LNCAP (cell line): ENCODE results near the gene PABPC3.

Experiments used
- TF ChIP-seq, protein P1 (sequence below): fragments of 450-650 bp; IDR thresholded peaks from 2 replicates; pipeline ENCODE4 v1.5.1; 2017; ENCODE audit warnings: mild to moderate bottlenecking

Gene PABPC3

DNA sequence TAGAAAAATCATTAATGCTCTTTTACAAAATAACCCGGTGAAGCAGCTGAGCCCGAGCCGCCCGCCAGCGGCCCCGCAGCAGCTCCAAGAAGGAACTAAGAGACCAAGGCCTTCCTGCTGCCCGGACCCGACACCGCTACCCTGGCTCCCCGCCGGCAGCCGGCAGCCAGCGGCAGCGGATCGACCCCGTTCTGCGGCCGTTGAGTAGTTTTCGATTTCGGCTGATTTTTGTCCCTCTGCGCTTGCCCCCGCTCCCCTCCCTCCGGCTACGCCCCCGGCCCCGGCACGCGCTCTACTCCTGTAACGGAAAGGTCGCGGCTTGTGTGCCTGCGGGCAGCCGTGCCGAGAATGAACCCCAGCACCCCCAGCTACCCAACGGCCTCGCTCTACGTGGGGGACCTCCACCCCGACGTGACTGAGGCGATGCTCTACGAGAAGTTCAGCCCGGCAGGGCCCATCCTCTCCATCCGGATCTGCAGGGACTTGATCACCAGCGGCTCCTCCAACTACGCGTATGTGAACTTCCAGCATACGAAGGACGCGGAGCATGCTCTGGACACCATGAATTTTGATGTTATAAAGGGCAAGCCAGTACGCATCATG, at the start of gene PABPC3:
TSS of gene PABPC3 (plus strand) at position 286 of the 603 bp plus-strand sequence. CDS start at position 349, 63 bp downstream.
- TF ChIP-seq, protein P1, sequence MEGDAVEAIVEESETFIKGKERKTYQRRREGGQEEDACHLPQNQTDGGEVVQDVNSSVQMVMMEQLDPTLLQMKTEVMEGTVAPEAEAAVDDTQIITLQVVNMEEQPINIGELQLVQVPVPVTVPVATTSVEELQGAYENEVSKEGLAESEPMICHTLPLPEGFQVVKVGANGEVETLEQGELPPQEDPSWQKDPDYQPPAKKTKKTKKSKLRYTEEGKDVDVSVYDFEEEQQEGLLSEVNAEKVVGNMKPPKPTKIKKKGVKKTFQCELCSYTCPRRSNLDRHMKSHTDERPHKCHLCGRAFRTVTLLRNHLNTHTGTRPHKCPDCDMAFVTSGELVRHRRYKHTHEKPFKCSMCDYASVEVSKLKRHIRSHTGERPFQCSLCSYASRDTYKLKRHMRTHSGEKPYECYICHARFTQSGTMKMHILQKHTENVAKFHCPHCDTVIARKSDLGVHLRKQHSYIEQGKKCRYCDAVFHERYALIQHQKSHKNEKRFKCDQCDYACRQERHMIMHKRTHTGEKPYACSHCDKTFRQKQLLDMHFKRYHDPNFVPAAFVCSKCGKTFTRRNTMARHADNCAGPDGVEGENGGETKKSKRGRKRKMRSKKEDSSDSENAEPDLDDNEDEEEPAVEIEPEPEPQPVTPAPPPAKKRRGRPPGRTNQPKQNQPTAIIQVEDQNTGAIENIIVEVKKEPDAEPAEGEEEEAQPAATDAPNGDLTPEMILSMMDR, result no peak

DNA sequence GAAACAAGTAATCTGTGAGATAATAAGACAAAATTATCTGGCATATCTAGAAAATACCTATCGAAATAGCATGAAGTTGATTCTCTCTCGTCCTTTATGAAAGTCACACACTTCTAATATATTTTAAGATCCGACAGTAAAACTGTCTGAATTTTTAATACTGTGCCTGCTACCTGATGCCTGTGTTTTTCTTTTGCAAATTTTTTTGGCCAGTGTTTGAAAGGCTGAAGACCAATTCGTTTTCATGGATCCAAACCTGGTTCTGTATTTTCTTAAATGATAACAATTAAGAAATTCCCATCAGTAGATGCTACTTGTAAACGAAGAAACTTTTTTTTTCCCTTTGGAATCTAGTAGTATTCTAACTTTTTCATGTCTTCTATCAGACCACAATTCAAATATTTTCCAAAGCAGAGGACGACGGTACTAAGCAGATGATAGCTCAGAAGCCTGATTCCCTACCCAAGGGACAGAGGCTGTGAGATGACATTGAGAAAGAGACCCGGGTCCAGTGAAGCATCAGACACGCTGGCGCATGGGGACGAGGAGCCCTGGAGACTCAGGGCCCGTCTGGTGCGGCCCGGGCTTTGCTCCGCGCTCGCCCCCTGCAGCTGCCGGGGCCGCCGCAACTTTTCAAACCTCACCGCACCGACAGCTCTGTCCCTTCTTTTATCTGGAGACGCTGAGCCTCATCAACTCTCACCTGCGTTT, 49.5 kb upstream of the PABPC3 start:
- TF ChIP-seq, protein P1, result no peak

DNA sequence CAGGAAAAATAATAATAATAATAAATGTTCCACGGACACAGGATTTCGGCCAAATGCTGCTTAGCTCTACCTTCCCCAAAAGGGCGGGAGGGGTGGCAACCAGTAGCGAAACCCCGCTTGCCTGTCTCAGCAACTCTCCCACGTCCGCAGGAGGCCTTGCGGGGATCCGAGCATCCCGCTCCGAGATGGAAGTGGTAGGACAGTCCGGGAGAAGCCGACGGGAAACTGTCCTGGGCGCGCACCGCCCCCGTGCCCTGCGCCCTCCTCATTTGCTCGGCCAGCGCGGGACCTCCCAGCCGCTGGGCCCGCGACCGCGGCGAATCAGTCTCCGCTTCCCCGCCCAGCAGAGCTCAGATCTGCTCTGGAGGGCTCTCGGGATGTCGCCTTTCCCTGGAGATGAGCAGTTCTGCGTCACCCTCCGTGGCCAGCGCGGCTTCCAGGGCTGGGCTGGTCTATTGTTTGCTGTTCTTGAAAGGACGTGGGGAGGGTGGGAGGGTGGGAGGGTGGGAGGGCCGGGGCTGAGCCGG, 48.9 kb upstream of the PABPC3 start:
- TF ChIP-seq, protein P1, result no peak

DNA sequence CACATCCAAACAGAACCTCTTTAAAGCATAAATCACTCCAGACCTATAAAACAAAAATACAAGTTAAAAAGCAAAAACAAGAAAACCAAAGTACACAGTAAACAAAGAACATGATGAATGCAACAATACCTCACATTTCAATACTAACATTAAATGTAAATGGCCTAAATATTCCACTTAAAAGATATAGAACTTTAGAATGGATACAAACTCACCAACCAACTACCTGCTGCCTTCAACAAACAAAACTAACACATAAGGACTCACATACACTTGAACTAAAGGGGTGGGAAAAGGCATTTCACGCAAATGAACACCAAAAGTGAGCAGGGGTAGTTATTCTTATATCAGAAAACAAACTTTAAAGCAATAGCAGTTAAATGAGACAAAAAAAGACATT, 44.9 kb upstream of the PABPC3 start:
- TF ChIP-seq, protein P1, result no peak

DNA sequence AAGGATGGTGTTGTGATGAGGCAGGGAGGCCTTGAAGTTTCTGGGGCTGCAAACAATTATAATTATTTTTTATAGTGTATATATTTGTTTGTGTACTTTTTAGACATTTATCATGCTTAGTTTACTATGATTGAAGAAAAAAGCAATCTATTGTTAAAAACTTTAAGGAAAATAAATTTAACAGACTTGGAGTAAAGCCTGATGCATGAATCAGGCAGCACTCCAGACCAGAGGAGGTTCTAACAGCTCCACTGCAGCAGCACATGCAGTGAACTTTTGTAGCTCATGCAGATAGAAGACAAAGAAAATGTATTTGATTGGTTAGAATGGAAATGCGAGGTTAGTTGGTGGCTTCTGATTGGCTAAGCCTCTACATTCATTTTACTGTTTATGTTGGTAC, 36.8 kb upstream of the PABPC3 start:
- TF ChIP-seq, protein P1, result no peak

DNA sequence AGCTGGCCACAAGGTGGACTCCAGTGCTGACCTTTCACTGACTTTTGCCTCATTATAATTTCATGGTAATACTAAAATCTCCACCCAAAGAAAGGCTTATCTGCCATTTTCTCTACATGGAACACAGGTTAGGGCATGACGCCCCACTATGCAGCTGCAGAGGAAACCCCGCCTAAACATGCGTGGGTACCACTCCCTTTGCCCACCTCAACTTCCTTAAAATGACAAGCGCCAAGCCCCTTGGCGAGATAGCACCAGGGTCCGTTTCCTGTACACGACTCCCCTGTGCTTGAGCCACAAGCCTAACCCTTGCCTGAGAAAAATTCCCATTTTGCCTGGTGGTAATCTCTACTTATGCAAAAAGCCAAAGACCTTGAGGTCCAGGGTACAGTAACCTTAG, 36.0 kb upstream of the PABPC3 start:
- TF ChIP-seq, protein P1, result no peak

DNA sequence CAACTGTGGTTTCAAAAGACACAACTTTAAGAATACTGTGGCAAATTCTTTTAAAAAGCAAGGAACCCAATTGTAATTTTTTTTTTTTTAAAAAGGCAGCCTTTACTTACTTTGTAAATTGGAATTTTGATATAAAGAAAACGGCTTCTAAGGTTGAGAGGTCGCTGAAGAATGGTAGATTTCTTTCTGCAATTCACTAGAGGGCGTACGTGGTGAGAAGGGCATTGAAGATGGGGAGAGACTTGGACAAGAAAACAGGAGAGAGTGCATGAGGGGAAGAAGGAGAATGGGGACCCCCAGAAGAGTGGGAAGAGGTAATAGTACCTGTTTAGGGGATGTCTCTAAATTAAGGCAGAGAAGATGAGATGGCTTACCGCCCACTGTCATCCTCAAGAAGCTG, 33.5 kb upstream of the PABPC3 start:
- TF ChIP-seq, protein P1, result no peak
